Smooth muscle cell (in vitro differentiated cells): Measurements from ENCODE around the gene E2F6. TPM values are rescaled to one million over a fixed set of nuclear protein-coding genes. Genes with fewer than 3 reads are reported as not detected.

Experiments
- DNase-seq: peaks from one replicate; lab custom pipeline; 2025; ENCODE audit not compliant: unreplicated experiment; lab: John Stamatoyannopoulos, UW
- H2AFZ ChIP-seq: fragments of 200-600 bp; sonication (generic); 2 replicates; pipeline ENCODE4 v1.6.0; 2016; ENCODE audit warnings: antibody characterized with exemption, low read depth, mild to moderate bottlenecking
- H3F3A ChIP-seq: fragments of 200-600 bp; sonication (generic); 2 replicates; pipeline ENCODE4 v1.6.0; 2017; ENCODE audit warnings: antibody characterized with exemption, low read depth
- H3K27ac ChIP-seq: fragments of 200-600 bp; sonication (generic); 2 replicates; pipeline ENCODE4 v1.5.1; 2016; ENCODE audit warnings: low read depth, mild to moderate bottlenecking
- H3K27me3 ChIP-seq: fragments of 200-600 bp; sonication (generic); 2 replicates; pipeline ENCODE4 v1.6.1; 2016; ENCODE audit warnings: low read depth, mild to moderate bottlenecking
- H3K36me3 ChIP-seq: fragments of 200-600 bp; sonication (generic); 2 replicates; pipeline ENCODE4 v1.5.1; 2016; ENCODE audit warnings: low read depth
- H3K4me1 ChIP-seq: fragments of 200-600 bp; sonication (generic); 2 replicates; pipeline ENCODE4 v1.5.1; 2016; ENCODE audit warnings: low read depth
- H3K4me2 ChIP-seq: fragments of 200-600 bp; sonication (generic); 2 replicates; pipeline ENCODE4 v1.6.0; 2016; ENCODE audit warnings: mild to moderate bottlenecking
- H3K4me3 ChIP-seq: fragments of 200-600 bp; sonication (generic); 2 replicates; pipeline ENCODE4 v1.5.1; 2016; ENCODE audit warnings: mild to moderate bottlenecking
- H3K79me2 ChIP-seq: fragments of 200-600 bp; sonication (generic); 2 replicates; pipeline ENCODE4 v1.6.0; 2016; ENCODE audit warnings: low read depth, mild to moderate bottlenecking
- H3K9ac ChIP-seq: fragments of 200-600 bp; sonication (generic); 2 replicates; pipeline ENCODE4 v1.6.0; 2016; ENCODE audit warnings: low read depth
- H3K9me3 ChIP-seq: fragments of 200-600 bp; sonication (generic); replicated peaks from 2 replicates; pipeline ENCODE4 v1.5.1; 2016; ENCODE audit warnings: low read depth
- H4K20me1 ChIP-seq: fragments of 200-600 bp; sonication (generic); 2 replicates; pipeline ENCODE4 v1.6.0; 2016; ENCODE audit warnings: low read depth
- CTCF ChIP-seq: fragments of 200-600 bp; sonication (generic); IDR thresholded peaks from 2 replicates; pipeline ENCODE4 v1.5.1; 2017; ENCODE audit warnings: borderline replicate concordance, mild to moderate bottlenecking, antibody characterized with exemption; ENCODE audit not compliant: insufficient read depth, poor library complexity, severe bottlenecking
- WGBS: methylation state at CpG from one replicate; pipeline ENCODE4 v1.1.7; 2016; ENCODE audit warnings: low lambda C conversion rate; 5-methylcytosine and 5-hydroxymethylcytosine counted together
- polyA plus RNA-seq: library from polyadenylated mRNA; unstranded; fragments of >200 nt; fragmentation: Nextera tagmentation; extraction: Ambion mirVana; gene quantifications from 2 replicates; pipeline ENCODE4 v1.2.1, GENCODE V29; 2016
- total RNA-seq: library from RNA; depleted of rRNA; stranded (reverse); fragments of >200 nt; gene quantifications from 2 replicates; pipeline ENCODE4 v1.2.3, GENCODE V29; 2014

E2F6 gene
- total and polyA plus RNA-seq, 2 experiments from 2014 or later: 17.5 to 18.0 TPM

- H3K27ac ChIP-seq: no peak overlapping the region
- H3K79me2 ChIP-seq: no peaks in the 10 kb centered on the region
- no peaks in the 10 kb centered on the region for H4K20me1 ChIP-seq
- H3K27me3 ChIP-seq: no peaks in the 10 kb centered on the region
- peak; percentile 90 for TF ChIP-seq CTCF
- DNase-seq: peak; percentile 55
- H3K9ac ChIP-seq: no peak overlapping the region
- H3K4me1 ChIP-seq: peaks cover 29% of the 10 kb centered on the region
- no peaks in the 10 kb centered on the region for H3K36me3 ChIP-seq
- peaks cover 8% of the 10 kb centered on the region for H3F3A ChIP-seq
- 45% methylated on average over 2 of the region's 2 CpGs for WGBS
- no peak overlapping the region for H2AFZ ChIP-seq
- no peak overlapping the region for H3K4me3 ChIP-seq
- no peak overlapping the region for H3K4me2 ChIP-seq
- H3K9me3 ChIP-seq: no peaks in the 10 kb centered on the region
Measured at GRCh38 chr2:11477994-11478393, 12.0 kb upstream of the E2F6 start.

DNA sequence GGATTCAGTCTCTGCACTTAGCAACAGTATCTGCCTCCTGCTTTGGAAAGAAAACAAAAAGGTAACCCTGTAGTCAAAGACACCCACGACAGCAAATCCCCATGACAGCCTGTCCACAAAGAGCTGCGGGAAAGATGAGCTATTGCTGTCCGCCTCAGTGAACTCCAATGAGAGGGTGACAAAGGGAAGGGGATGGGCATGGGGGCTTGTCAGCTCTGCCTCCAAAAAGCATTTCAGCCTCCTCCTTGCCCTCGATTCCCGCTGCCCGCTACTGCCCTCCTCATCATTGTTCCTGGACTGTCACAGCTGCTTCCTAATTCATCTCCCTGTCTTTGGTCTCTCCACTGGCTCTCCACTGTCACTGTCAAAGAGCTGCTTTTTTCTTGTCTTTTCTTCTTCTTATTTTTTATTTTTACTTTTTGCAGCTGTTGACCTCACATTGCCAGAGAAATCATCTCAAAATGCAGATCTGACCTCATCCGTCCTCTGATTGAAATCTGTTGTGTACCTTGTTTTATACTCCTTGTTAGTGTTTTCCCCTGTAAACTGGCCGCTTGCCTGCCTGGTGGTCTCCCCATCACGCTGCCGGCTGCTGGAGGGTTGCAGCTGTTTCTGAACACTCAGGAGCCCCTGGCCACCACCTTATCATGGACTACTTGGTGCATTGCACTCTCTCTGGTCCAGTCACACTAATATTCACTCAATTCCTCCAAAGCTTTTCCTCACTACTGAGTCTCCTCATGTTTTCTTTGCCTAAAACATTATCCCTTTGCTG, 7.9 kb upstream of the E2F6 start:
- no peaks in the 10 kb centered on the region for H3K36me3 ChIP-seq
- no peak for DNase-seq
- no peak overlapping the region for H3K4me3 ChIP-seq
- no peak overlapping the region for H3K27ac ChIP-seq
- H2AFZ ChIP-seq: no peak overlapping the region
- WGBS: 90% methylated on average over 10 of the region's 10 CpGs
- H3K9me3 ChIP-seq: no peaks in the 10 kb centered on the region
- no peak overlapping the region for H3K4me2 ChIP-seq
- no peaks in the 10 kb centered on the region for H3K27me3 ChIP-seq
- H4K20me1 ChIP-seq: no peaks in the 10 kb centered on the region
- no peak overlapping the region for H3K9ac ChIP-seq
- H3F3A ChIP-seq: no peaks in the 10 kb centered on the region
- H3K4me1 ChIP-seq: peaks cover 12% of the 10 kb centered on the region
- no peaks in the 10 kb centered on the region for H3K79me2 ChIP-seq
- no peak for TF ChIP-seq CTCF

DNA sequence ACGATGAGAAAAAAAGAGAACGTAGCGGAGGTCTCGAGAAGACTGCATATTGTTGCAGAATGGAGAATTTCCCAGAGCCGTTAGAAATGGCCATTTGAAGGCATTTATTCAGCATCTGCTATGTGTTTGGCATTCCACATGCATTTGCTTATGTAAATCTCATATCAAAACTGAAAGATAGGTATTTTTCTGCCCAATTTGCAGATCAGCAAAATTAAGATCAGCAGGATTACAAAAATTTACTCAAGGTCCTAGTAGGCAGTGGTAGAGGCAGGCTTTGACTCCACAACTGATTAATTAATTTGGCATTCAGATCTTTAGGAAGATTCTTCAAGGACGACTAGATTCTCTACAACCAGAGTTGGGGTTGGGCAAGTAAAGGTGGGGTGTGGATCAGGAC, 1.8 kb upstream of the E2F6 start:
- Histone ChIP-seq H2AFZ (no peak overlapping the region), H3K36me3 (no peaks in the 10 kb centered on the region), H3K9me3 (no peaks in the 10 kb centered on the region), H4K20me1 (peaks cover 27% of the 10 kb centered on the region), H3K27me3 (no peaks in the 10 kb centered on the region), H3K4me2 (no peak overlapping the region), H3K9ac (no peak overlapping the region), H3K4me3 (no peak overlapping the region), H3F3A (no peaks in the 10 kb centered on the region), H3K79me2 (peaks cover 28% of the 10 kb centered on the region), H3K4me1 (peaks cover 5% of the 10 kb centered on the region), H3K27ac (no peak overlapping the region)
- no peak for DNase-seq
- no peak for TF ChIP-seq CTCF
- 93% methylated on average over 6 of the region's 6 CpGs for WGBS
